GM12864 (cell line): ENCODE data around the gene AMPD3.

ENCODE experiments used
- DNase-seq: peaks from one replicate; pipeline ENCODE4 v3.0.0-alpha.2; 2011; ENCODE audit warnings: low read depth
- H3K4me3 ChIP-seq: 2 replicates; pipeline ENCODE4 v1.5.1; 2011; ENCODE audit warnings: mild to moderate bottlenecking, low read depth, low read length, control low read depth
- CTCF ChIP-seq: IDR thresholded peaks from 2 replicates; pipeline ENCODE4 v1.5.1; 2011; ENCODE audit warnings: low read depth, mild to moderate bottlenecking, moderate library complexity, low read length, control low read depth, inconsistent platforms; ENCODE audit errors: missing control alignments

Gene AMPD3

GRCh38 chr11:10453261-10453660, 1.8 kb upstream of the AMPD3 start:
- TF ChIP-seq CTCF: no peak
- H3K4me3 ChIP-seq: no peak overlapping the region
- DNase-seq: no peak

GRCh38 chr11:10455637-10456487, 798 bp downstream of the AMPD3 start:
- peak overlapping the region; percentile 72 for H3K4me3 ChIP-seq
- DNase-seq: peak; percentile 77
- TF ChIP-seq CTCF: no peak

GRCh38 chr11:10456519-10456918, 1.5 kb downstream of the AMPD3 start:
- no peak for TF ChIP-seq CTCF
- H3K4me3 ChIP-seq: peak overlapping the region; percentile 72
- DNase-seq: no peak

GRCh38 chr11:10457901-10458300, 2.8 kb downstream of the AMPD3 start:
- no peak for TF ChIP-seq CTCF
- no peak for DNase-seq
- H3K4me3 ChIP-seq: peak overlapping the region; percentile 72

GRCh38 chr11:10459029-10459970, 4.2 kb downstream of the AMPD3 start:
- no peak for TF ChIP-seq CTCF
- peak overlapping the region; percentile 46 for H3K4me3 ChIP-seq
- DNase-seq: peak; percentile 74

- no peak for DNase-seq
- TF ChIP-seq CTCF: no peak
- H3K4me3 ChIP-seq: no peak overlapping the region; the same call in 1 of the 2 replicates
Measured at GRCh38 chr11:10460611-10461275, 5.7 kb downstream of the AMPD3 start.
